Bronchial epithelial cell (primary cell): ENCODE measurements around the gene ABCF3. TPM values are rescaled to one million over a fixed set of nuclear protein-coding genes. Genes with fewer than 3 reads are reported as not detected.

ENCODE experiments used
- DNase-seq: peaks from one replicate; pipeline ENCODE4 v3.0.0-alpha.2; 2010; ENCODE audit warnings: low read depth
- FAIRE-seq: peaks from 2 replicates; lab custom pipeline; 2011; peaks lifted over from hg19 to GRCh38; lab: Jason Lieb, UNC
- H3K27me3 ChIP-seq: 2 replicates; pipeline ENCODE4 v1.5.1; 2011; ENCODE audit warnings: low read length; ENCODE audit not compliant: control insufficient read depth, insufficient read depth
- H3K36me3 ChIP-seq: 2 replicates; pipeline ENCODE4 v1.5.1; 2011; ENCODE audit warnings: low read length; ENCODE audit not compliant: control insufficient read depth, insufficient read depth
- H3K4me3 ChIP-seq: 2 replicates; pipeline ENCODE4 v1.5.1; 2011; ENCODE audit warnings: mild to moderate bottlenecking, low read depth, low read length, control low read depth
- CTCF ChIP-seq: IDR thresholded peaks from 2 replicates; pipeline ENCODE4 v1.5.1; 2011; ENCODE audit warnings: mild to moderate bottlenecking, moderate library complexity, low read length, control low read depth, inconsistent platforms; ENCODE audit not compliant: insufficient read depth, severe bottlenecking
- total RNA-seq: library from RNA; depleted of rRNA; stranded (reverse); fragments of >200 nt; gene quantifications from 2 replicates; pipeline ENCODE4 v1.2.1, GENCODE V29; 2014

ABCF3 gene
- total RNA-seq, 1 donor from 2014 or later: 40.0 TPM

- TF ChIP-seq CTCF: no peak
- no peak for DNase-seq
- no peak for FAIRE-seq
- Histone ChIP-seq H3K4me3 (no peak overlapping the region), H3K36me3 (no peaks in the 10 kb centered on the region), H3K27me3 (no peaks in the 10 kb centered on the region)
Measured at GRCh38 chr3:184209146-184209923, 23.3 kb downstream of the ABCF3 start.

GRCh38 chr3:184211297-184211696 is 25.3 kb downstream of the ABCF3 start:
- no peak for TF ChIP-seq CTCF
- Histone ChIP-seq H3K27me3 (no peaks in the 10 kb centered on the region), H3K4me3 (no peak overlapping the region), H3K36me3 (no peaks in the 10 kb centered on the region)
- DNase-seq: no peak
- FAIRE-seq: no peak

- H3K36me3 ChIP-seq: no peaks in the 10 kb centered on the region
- H3K4me3 ChIP-seq: no peak overlapping the region
- H3K27me3 ChIP-seq: no peaks in the 10 kb centered on the region
- DNase-seq (no peak), FAIRE-seq (no peak)
- TF ChIP-seq CTCF: no peak
Measured at GRCh38 chr3:184211718-184212117, 25.7 kb downstream of the ABCF3 start.

GRCh38 chr3:184218814-184219213 is 32.8 kb downstream of the ABCF3 start:
- FAIRE-seq: no peak
- no peak for TF ChIP-seq CTCF
- DNase-seq: no peak

GRCh38 chr3:184222521-184222920 is 36.5 kb downstream of the ABCF3 start:
- Histone ChIP-seq H3K36me3 (no peaks in the 10 kb centered on the region), H3K4me3 (no peak overlapping the region), H3K27me3 (peaks cover under 1% of the 10 kb centered on the region)
- no peak for DNase-seq
- FAIRE-seq: no peak
- TF ChIP-seq CTCF: no peak

More at GRCh38 chr3:184218814-184219213, 32.8 kb downstream of the ABCF3 start:
- Histone ChIP-seq H3K27me3 (no peaks in the 10 kb centered on the region), H3K36me3 (no peaks in the 10 kb centered on the region), H3K4me3 (no peak overlapping the region)
